Colonic mucosa (tissue), 4 donors: ENCODE measurements around the gene ZDHHC18. TPM values are rescaled to one million over a fixed set of nuclear protein-coding genes. Genes with fewer than 3 reads are reported as not detected.

Source experiments
- DNase-seq: peaks from one replicate; pipeline ENCODE4 v3.0.0-alpha.2; 2020
- H3K27ac ChIP-seq: fragments of 200-600 bp; one replicate; pipeline ENCODE4 v1.8.0; 2021
- H3K27me3 ChIP-seq: fragments of 200-600 bp; one replicate; pipeline ENCODE4 v1.8.0; 2021
- H3K36me3 ChIP-seq: fragments of 200-600 bp; one replicate; pipeline ENCODE4 v1.8.0; 2021
- H3K4me1 ChIP-seq: fragments of 200-600 bp; one replicate; pipeline ENCODE4 v1.8.0; 2021; ENCODE audit warnings: mild to moderate bottlenecking
- H3K4me3 ChIP-seq: fragments of 200-600 bp; one replicate; pipeline ENCODE4 v1.8.0; 2021
- H3K9ac ChIP-seq, 2 donors: one replicate each; pipeline ENCODE4 v1.7.0; 2013; ENCODE audit warnings: control low read depth in 2 of 2, low read depth in 2 of 2, low read length in 2 of 2
- H3K9me3 ChIP-seq: fragments of 200-600 bp; one replicate; pipeline ENCODE4 v1.8.0; 2021
- CTCF ChIP-seq: fragments of 200-600 bp; IDR thresholded peaks from one replicate; pipeline ENCODE4 v1.8.0; 2022; ENCODE audit warnings: antibody characterized with exemption, mild to moderate bottlenecking
- intact Hi-C: fragments of 100-400 bp; cut with DNase I; formaldehyde crosslinking; loops from one replicate; pipeline ENCODE4 v1.14.1; 2022
- total RNA-seq, 2 donors: library from RNA; stranded (reverse); fragmentation: NEBNext Ultra II Directional in 1 of 2; extraction: Animal tissue kit (Norgen Biotek cat#: 25700) in 1 of 2; gene quantifications; one replicate each; pipeline ENCODE4 v1.2.1, GENCODE V29; 2021
- donor health status: healthy.
- donor health status: DM: no; HTN: no; CAD: no.
- donor health status: DM: no; HTN: no; CAD: no.

Gene ZDHHC18
- total RNA-seq, 2 donors from 2014 or later = 14.1 to 16.8 TPM

GRCh38 chr1:26824731-26825130 lies 1.8 kb upstream of the ZDHHC18 start:
- intact Hi-C loops = no loop called here
- H3K4me1 ChIP-seq = peaks cover 14% of the 10 kb centered on the region
- no peak overlapping the region for H3K27ac ChIP-seq
- no peaks in the 10 kb centered on the region for H3K36me3 ChIP-seq
- no peak for DNase-seq
- no peak overlapping the region for H3K9ac ChIP-seq
- H3K27me3 ChIP-seq = no peaks in the 10 kb centered on the region
- no peaks in the 10 kb centered on the region for H3K9me3 ChIP-seq
- no peak overlapping the region for H3K4me3 ChIP-seq
- no peak for TF ChIP-seq CTCF

- TF ChIP-seq CTCF = no peak
- peak overlapping the region; percentile 53 for H3K4me3 ChIP-seq
- H3K27ac ChIP-seq = no peak overlapping the region
- no peaks in the 10 kb centered on the region for H3K9me3 ChIP-seq
- H3K27me3 ChIP-seq = no peaks in the 10 kb centered on the region
- peak overlapping the region; percentile 75 to 76 for H3K9ac ChIP-seq
- peaks cover 14% of the 10 kb centered on the region for H3K4me1 ChIP-seq
- DNase-seq = peak; percentile 32
- intact Hi-C loops = no loop called here
- no peaks in the 10 kb centered on the region for H3K36me3 ChIP-seq
Observed at GRCh38 chr1:26827106-26827604, 667 bp downstream of the ZDHHC18 start.

- Histone ChIP-seq H3K9ac (peak overlapping the region in 1 of 2 donors; percentile 75), H3K36me3 (no peaks in the 10 kb centered on the region), H3K4me3 (peak overlapping the region; percentile 53), H3K27me3 (no peaks in the 10 kb centered on the region), H3K27ac (no peak overlapping the region), H3K4me1 (peaks cover 14% of the 10 kb centered on the region), H3K9me3 (no peaks in the 10 kb centered on the region)
- DNase-seq = no peak
- intact Hi-C loops = no loop called here
- no peak for TF ChIP-seq CTCF
Observed at GRCh38 chr1:26827663-26828062, 1.2 kb downstream of the ZDHHC18 start.

GRCh38 chr1:26828411-26828991 lies 2.0 kb downstream of the ZDHHC18 start:
- peak overlapping the region in 1 of 2 donors; percentile 30 for H3K9ac ChIP-seq
- no peaks in the 10 kb centered on the region for H3K9me3 ChIP-seq
- no peak overlapping the region for H3K27ac ChIP-seq
- no peak for TF ChIP-seq CTCF
- peaks cover 14% of the 10 kb centered on the region for H3K4me1 ChIP-seq
- no peaks in the 10 kb centered on the region for H3K36me3 ChIP-seq
- H3K4me3 ChIP-seq = no peak overlapping the region
- intact Hi-C loops = no loop called here
- peak; percentile 33 for DNase-seq
- no peaks in the 10 kb centered on the region for H3K27me3 ChIP-seq

- H3K9me3 ChIP-seq = no peaks in the 10 kb centered on the region
- H3K9ac ChIP-seq = peak overlapping the region in 1 of 2 donors; percentile 30
- peaks cover 14% of the 10 kb centered on the region for H3K4me1 ChIP-seq
- no peak overlapping the region for H3K27ac ChIP-seq
- H3K27me3 ChIP-seq = no peaks in the 10 kb centered on the region
- intact Hi-C loops = no loop called here
- DNase-seq = no peak
- H3K36me3 ChIP-seq = no peaks in the 10 kb centered on the region
- TF ChIP-seq CTCF = no peak
- no peak overlapping the region for H3K4me3 ChIP-seq
Observed at GRCh38 chr1:26829184-26829911, 2.9 kb downstream of the ZDHHC18 start.
